Measurements from ENCODE around the gene PLCD3.

PLCD3 gene

GRCh38 chr17:45081047-45081703 is 51.1 kb downstream of the PLCD3 start:
- DNase-seq (ENCODE audit: extremely low read depth in 1 of 2, low read depth in 1 of 2) = no peak

- no peak for DNase-seq (ENCODE audit: extremely low read depth in 1 of 2, low read depth in 1 of 2)
Measured at GRCh38 chr17:45077643-45078042, 54.7 kb downstream of the PLCD3 start.

- no peak for DNase-seq (ENCODE audit: extremely low read depth in 1 of 2, low read depth in 1 of 2)
Measured at GRCh38 chr17:45073414-45074070, 58.8 kb downstream of the PLCD3 start.

- DNase-seq (ENCODE audit: extremely low read depth in 1 of 2, low read depth in 1 of 2) = no peak
Measured at GRCh38 chr17:45070809-45071208, 61.5 kb downstream of the PLCD3 start.

GRCh38 chr17:45070001-45070400 is 62.3 kb downstream of the PLCD3 start:
- no peak for DNase-seq (ENCODE audit: extremely low read depth in 1 of 2, low read depth in 1 of 2)

- DNase-seq (ENCODE audit: extremely low read depth in 1 of 2, low read depth in 1 of 2) = no peak
Measured at GRCh38 chr17:45067637-45068036, 64.7 kb downstream of the PLCD3 start.

GRCh38 chr17:45063198-45063597 is 69.1 kb downstream of the PLCD3 start:
- no peak for DNase-seq (ENCODE audit: extremely low read depth in 1 of 2, low read depth in 1 of 2)

GRCh38 chr17:45061606-45062205 is 70.6 kb downstream of the PLCD3 start:
- DNase-seq (ENCODE audit: extremely low read depth in 1 of 2, low read depth in 1 of 2) = no peak

GRCh38 chr17:45060797-45061605 is 71.3 kb downstream of the PLCD3 start, which contains the start of gene NMT1:
Gene NMT1 (plus strand): TSS chr17:45061317. CDS start chr17:45061330, 13 bp downstream.
- DNase-seq (ENCODE audit: extremely low read depth in 1 of 2, low read depth in 1 of 2) = peak; percentile 88 to 98

- DNase-seq (ENCODE audit: extremely low read depth in 1 of 2, low read depth in 1 of 2) = no peak
Measured at GRCh38 chr17:45060382-45060796, 71.9 kb downstream of the PLCD3 start.

All from stimulated activated CD8-positive, alpha-beta memory T cell treated with anti-CD3 and anti-CD28 coated beads, Interleukin-7, amount 100 ng/mL, for 48 hours (primary cell).